Measurements from ENCODE around the gene UBTF.

Gene UBTF

DNA sequence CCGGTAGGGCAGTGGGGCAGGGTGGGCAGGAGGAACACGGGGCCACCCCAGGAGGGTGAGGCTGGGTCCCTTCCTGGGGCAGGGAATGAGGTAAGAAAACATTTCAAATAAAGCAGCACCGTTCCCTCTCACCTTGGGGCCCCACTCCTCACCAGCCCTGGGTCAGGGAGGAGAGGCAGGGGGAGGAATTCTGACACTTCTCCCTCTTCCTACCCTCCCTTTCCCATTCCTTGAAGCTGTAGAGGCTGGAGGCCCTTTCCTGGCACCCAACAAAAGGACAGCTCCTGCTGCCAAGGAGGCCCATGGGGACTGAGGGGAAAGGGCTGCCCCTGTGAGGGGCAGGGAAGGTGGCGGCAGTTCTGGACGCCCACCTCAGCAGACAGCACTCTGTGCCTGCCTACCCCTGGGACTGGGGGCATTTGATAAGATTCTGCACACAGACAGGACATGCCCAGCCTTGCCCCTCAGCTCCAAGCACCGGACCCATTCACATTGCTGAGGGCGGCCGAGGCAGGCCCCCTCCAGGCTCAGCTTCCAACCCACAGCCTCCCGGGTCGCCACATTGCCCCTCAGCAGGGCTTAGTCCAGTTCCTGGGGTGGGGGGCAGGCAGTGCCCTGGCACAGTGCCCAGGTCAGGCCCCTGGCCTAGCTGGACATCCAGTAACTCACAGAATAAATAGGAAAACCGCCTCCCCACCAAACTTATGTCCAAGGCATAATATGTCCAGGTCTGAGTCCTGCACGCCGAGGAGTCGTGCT is 26.0 kb downstream of the UBTF start:
- no peak for DNase-seq

DNA sequence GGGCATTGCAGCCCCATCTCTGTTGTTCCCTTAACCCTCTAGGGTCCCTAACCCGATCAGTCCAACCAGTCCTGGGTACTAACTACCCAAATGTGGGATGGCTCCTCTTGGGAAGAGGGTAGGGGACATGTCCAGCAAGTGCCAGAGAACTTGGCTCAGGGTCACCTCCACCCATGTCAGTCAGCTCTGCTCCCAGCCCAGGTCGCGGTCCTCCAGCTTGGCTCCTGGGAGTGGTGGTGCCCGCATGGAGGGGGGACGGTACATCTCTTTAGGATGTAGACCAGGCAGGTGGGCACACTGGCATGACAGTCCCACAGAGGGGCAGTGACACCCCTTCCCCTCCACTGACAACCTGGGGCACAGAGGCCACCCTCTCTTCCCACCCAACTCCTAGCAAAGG is 26.7 kb downstream of the UBTF start:
- DNase-seq = no peak

GRCh38 chr17:44191941-44192496 is 27.5 kb downstream of the UBTF start:
- DNase-seq = no peak

GRCh38 chr17:44191369-44191768 is 28.1 kb downstream of the UBTF start:
- no peak for DNase-seq

DNA sequence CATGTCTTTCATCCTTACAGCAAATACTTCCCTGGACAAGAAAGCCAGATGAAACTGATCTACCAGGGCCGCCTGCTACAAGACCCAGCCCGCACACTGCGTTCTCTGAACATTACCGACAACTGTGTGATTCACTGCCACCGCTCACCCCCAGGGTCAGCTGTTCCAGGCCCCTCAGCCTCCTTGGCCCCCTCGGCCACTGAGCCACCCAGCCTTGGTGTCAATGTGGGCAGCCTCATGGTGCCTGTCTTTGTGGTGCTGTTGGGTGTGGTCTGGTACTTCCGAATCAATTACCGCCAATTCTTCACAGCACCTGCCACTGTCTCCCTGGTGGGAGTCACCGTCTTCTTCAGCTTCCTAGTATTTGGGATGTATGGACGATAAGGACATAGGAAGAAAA is 29.0 kb downstream of the UBTF start:
- DNase-seq = no peak

GRCh38 chr17:44188576-44189403 is 30.7 kb downstream of the UBTF start:
- DNase-seq = no peak

DNA sequence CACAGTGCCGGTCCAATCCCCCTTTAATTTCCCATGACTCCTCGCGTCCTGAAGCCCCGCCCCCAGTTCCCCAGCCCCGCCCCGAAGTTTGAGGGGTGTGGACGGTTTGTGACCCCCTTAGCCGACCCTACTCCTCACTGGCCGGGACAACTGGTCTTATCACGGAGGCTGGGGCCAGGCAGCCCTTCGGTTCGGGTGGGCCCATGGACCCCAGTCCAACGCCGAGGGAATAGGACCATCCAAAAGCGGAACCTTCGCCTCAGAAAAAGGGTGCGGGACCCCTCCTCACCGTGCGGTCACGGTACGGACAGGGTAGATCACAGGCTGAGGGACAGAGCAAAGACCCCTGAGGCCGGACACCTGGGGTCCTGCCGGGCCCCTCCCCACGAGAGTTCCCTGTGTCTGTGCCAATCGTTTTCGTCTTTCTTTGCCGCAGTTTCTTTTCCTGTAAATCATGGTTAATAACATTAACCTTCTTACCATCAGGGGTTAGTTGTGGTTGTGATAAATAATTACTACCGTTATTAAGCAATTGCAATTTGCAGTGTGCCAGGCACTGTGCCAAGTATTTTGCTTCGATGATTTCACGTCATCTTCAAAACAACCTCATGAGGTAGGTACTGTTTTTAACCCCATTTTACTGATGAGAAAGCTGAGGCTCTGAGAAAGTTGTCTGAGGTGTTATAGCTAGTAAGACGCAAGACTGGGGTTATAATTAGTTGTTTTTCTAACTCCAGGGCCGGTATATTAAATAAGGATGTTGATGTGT is 32.2 kb downstream of the UBTF start:
- DNase-seq = peak; percentile 85

- DNase-seq = peak; percentile 98
Observed at GRCh38 chr17:44186307-44187130, 33.0 kb downstream of the UBTF start, which contains the start of gene TMUB2. Gene TMUB2, plus strand, starts transcription at chr17:44186972. Its CDS starts 737 bp downstream, at chr17:44187709.

DNA sequence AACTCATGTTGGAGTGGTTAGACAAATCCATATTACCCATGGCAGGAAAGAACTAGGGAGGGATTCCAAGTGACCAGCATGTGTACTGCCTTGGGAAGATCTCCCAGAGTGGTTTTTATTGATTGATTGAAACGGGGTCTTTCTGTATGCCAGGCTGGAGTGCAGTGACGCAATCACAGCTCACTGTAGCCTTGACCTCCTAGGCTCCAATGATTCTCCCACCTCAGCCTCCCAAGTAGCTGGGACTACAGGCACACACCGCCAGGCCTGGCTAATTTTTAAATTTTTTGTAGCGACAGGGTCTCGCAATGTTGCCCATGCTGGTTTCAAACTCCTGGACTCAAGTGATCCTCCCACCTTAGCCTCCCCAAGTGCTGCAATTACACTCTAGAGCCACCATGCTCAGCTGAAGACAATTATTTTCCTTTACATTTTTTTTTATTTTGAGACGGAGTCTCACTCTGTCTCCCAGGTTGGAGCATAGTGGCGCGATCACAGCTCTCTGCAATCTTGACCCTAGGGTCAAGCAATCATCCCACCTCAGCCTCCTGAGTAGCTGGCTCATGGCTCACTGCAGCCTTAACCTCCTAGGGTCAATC is 35.2 kb downstream of the UBTF start:
- DNase-seq = no peak

- DNase-seq = no peak
Observed at GRCh38 chr17:44183024-44183423, 36.5 kb downstream of the UBTF start.

- DNase-seq = no peak
Observed at GRCh38 chr17:44178133-44178532, 41.3 kb downstream of the UBTF start.

DNA sequence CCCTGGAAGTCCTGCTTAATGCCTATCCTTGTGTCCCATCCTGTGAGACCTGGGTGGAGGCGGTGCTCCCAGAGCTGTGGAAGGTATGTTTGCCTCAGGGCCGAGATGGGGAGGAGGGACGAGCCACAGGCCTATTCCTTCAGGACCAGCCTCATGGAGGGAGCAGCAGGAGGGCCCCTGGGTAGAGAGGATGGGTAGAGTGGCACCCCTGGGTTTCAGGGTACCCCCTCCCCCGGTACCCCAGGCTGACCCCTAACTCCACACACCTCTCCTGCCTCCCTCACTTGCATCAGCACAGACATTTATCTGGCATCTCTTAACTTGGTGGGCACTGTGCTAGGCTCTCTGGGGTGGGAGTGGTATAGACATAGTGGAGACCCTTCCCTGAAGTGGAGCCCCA is 41.8 kb downstream of the UBTF start:
- no peak for DNase-seq

DNA sequence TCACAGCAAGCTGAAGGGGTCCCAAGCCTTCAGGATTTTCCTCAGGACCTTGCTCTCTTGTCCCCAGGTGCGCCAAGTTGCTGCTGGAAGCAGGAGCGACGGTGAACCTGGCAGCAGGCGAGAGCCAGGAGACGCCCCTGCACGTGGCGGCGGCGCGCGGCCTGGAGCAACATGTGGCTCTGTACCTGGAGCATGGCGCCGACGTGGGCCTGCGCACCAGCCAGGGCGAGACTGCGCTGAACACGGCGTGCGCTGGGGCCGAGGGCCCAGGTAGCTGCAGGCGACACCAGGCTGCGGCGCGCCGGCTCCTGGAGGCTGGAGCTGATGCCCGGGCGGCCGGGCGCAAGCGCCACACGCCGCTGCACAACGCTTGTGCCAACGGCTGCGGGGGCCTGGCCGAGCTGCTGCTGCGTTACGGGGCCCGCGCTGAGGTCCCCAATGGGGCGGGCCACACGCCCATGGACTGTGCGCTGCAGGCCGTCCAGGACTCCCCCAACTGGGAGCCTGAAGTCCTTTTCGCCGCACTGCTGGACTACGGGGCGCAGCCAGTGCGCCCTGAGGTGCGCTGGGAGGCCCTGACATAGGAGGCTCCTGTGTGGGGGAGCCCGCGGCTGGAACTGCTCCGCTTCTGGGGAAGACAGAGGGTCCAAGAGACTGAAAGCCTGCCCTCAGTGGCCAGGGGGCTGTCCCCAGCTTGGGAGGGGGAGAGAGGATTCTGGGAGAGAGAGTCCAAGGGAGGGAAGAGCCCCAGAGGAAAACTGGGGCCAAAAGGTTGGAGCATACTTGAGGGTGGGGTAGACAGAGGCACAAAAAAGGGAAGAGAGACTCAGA is 42.6 kb downstream of the UBTF start:
- no peak for DNase-seq

DNA sequence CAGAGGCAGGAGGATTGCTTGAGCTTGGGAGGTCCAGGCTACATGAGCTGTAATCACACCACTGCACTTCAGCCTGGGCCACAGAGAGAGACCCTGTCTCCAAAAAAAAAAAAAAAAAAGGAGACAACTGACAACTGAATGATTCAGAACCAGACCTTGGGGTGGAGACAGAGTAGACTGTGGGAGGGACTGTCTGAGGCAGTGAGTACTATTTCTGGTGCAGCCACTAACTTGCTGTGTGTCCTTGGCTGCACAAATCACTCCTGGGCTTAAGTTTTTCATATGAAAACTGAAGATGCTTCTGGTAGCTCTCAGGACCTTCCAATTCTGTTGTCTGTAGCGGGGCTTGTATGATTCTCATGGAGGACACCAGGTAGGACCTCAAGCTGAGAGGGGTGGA is 43.2 kb downstream of the UBTF start:
- DNase-seq = no peak

DNA sequence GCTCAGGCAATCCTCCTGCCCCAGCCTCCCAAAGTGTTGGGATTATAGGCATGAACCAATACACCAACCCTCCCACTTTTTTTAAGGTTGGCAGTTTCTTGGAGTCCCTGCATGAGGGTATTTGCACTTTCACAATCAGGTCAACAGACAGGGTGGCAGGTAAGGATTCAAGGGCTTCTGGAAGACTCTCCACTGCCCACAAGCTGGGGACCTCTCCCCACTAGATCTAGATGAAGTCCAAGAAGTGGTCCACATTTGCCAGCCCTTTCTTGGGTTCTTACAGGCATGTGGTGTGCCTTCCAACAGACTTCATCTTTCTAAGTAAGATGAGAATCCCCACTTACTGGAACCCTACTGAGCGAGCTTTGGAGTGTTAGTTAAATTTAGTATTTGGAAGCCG is 45.0 kb downstream of the UBTF start:
- no peak for DNase-seq

- no peak for DNase-seq
Observed at GRCh38 chr17:44171931-44172455, 47.5 kb downstream of the UBTF start.

DNA sequence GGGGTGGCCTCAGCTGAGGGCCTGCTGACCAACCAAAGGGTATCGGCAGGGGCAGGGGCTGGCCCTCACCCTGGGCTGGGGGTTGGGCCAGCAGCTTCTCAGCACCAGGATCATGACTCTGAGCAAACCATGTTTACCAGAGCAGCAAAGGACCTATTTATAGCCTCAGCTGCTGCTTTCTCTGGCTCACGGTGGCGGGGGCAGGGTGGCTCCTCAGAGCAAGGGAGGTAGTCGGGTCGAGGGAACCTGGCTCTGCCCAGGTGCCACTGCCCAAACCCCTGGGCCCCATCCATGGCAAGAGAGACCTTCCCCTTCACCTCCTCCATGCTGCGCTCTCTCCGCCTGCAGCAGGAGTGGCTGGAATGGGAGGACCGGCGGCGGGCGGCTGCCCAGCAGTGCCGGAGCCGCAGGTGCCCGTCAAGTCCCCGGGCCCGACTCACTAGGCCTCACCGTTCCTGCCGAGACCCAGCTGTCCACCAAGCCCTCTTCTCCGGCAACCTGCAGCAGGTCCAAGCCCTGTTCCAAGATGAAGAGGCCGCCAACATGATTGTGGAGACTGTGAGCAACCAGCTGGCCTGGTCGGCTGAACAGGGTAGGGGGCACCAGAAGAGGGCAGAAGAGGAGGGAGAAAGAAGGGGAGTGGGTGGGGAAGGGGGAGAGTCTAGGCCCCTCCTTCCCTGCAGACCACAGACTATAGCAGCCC is 48.8 kb downstream of the UBTF start, which contains the start of gene ASB16:
Gene ASB16, plus strand, starts transcription at position 206 of the 703 bp plus-strand sequence. Its CDS starts 86 bp downstream, at position 292.
- no peak for DNase-seq

DNA sequence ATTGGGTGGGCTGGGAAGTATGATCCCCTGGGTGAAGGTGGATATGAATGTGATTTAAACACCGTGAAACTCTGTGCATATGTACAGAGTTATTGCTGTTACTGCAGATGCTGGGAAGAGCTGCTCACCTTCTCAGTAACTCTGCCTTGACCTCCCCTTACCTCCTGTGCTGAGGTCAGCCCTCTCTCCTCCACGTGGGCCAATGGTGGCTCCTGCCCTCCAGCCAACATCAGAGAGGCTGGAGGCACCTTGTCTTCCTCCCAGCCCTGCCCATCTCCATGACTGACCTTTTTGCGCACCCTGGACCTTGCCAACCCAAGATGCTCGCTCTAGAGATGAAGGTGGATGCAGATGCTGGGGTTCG is 49.4 kb downstream of the UBTF start:
- no peak for DNase-seq

- no peak for DNase-seq
Observed at GRCh38 chr17:44167181-44167861, 52.2 kb downstream of the UBTF start.

Measured in NK-92 treated with Interleukin-12 subunit alpha and Interleukin-12 subunit beta, amount 100 ng/mL, for 24 hours (cell line).